CD4-positive, alpha-beta T cell treated with Interleukin-15 for 1 hour (primary cell): Measurements from ENCODE around the gene MLXIPL.
"Not testable (repeated sequence)": the region's sequence is repeated elsewhere in the genome, so short reads cannot be mapped to it uniquely, and the experiment has no call there.

Experiments
- DNase-seq: peaks from one replicate; pipeline ENCODE4 v3.0.0-alpha.2; 2020

The MLXIPL gene

DNA sequence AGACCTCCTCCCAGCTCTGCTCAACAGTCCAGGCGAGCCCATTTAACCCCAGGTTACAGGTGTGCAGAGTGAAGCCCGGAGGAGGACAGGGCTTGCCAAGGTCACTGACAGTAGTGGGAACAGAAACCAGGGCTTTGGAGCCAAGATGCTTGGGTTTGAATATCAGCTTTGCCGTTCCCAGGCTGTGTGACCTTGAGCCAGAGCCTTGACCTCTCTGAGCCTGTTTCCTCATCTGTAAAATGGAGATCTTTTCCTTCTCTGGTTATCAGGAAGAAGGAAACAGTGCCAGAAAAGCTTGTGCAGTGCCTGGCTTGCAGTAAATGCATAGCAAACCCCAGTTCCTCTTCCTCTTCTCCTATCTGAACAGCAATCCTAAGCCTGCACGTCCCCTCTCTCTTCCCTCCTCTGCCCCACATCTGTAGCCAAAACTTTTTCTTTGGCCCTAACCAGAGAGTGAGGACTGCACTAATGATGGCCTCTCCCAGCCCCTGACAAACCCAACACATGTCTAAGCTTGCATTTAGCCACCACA is 21.4 kb upstream of the MLXIPL start:
- no peak for DNase-seq

DNA sequence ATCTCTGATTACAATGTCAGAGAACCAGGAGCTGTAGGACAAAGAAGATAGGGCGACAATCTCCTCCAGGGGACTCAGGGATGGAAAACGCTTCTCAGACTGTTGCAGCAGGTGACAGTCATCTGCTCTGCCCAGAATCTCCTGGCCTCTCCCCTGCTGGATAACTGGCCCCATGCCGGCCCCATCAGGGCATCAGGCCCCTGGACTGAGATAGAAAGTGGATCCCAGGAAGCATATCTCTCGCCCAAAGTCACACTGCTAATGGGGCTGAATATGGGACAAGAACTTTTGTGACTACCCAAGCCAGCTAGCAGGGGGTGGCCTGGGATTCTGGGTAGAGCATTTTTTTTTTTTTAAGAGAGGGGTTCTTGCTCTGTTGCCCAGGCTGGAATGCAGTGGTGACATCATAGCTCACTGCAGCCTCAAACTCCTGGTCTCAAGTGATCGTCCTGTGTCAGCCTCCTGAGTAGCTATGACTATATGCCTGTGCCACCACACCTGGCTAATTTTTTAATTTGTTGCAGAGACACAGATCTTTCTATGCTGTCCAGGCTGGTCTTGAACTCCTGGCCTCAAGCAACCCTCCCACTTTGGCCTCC is 20.5 kb upstream of the MLXIPL start:
- DNase-seq, result no peak

DNA sequence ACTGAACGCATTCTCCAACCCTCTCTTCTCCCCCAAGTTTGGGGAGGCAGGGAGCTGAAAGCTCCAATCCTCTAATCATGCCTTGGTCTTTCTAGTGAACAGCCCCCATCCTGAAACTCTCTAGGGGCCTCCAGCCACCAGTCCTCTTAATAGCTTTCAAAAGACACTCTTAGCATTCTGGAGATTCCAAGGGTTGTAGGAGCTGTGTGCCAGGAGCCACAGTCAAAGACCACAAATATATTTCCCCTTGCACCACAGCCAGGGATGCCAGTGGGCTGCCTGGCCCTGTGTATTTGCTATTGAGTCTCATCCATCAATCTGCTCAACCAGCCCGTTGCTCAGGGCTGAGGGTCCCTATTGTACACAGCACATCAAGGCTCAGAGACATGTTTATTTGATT is 18.5 kb upstream of the MLXIPL start:
- DNase-seq, result no peak

DNA sequence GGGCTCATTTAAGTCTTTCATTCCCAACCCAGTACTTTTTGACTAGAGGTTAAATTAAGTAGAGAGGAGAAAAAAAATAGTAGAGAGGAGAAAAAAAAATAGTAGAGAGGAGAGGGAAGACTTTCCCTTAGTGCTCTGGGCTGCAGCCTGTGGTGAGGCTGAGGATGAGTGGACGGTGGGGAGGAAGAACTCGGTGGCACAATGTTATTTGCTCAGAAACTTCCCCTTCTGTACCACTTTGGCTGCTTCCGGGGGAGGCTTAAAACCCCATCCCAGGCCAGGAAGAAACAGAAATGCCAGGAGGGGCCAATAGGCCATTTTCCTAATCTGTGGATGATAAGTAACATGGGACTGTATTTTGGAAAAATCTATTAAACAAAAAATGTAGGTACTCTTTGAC is 14.6 kb upstream of the MLXIPL start:
- DNase-seq, result no peak

DNA sequence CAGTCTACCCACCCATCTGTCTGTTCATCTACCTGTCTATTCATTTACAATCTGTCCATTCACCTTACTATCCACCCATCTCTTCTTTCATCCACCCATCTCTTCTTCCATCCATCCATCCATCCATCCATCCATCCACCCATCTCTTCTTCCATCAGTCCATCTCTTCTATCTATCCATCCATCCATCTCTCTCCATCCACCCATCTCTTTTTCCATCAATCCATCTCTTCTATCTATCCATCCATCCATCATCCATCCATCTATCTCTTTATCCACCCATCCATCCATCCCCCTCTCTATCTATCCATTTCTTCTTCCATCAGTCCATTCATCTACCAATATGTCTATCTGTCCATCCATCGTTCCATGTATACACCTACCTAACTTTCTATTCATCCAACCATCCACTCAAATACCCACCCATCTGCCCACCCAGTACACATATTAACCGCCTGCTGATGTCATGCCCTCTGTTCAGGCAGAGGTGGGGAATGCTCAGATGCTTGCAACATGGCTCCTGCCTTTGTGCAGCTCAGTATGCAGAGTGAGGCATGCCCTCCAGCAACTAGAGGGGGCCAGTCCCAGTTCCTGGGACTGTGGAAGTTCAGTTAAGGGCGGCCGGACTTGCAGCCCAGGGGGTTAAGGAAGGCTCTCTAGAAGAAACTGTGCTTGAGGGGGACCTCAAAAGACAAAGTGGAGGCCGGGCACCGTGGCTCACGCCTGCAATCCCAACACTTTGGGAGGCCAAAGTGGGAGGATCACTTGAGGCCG is 11.3 kb upstream of the MLXIPL start:
- no peak for DNase-seq

DNA sequence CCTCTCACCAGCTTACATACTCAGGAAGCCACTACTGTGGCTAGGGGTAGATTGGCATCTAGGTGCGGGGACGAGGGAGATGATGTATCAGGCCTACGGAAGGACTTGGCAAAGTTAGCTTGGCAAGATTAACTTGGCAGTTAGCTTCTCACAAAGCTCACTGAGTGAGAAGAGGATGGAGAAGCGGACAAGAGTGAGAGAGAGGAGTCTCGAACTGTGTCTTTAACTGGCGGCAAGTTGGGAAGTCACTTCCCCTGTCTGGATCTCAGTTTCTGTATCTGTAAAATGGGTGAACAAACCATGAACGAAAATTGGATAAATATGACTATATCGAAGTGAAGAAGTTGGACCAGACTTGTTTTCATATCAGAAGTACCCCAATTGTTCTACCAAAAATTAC is 9.5 kb upstream of the MLXIPL start:
- DNase-seq, result no peak

DNA sequence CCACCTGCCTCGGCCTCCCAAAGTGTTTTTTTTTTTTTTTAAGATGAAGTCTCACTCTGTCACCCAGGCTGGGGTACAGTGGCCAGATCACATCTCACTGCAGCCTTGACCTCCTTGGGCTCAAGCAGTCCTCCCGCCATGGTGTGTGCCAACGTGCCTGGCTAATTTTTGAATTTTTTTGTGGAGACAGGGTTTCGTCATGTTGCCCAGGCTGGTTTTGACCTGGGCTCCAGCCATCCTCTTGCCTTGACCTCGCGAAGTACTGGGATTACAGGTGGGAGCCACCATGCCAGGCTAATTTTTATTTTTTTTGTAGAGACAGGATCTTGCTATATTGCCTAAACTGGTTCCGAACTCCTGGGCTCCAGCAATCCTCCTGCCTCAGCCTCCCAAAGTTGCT is 9.0 kb upstream of the MLXIPL start:
- no peak for DNase-seq

DNA sequence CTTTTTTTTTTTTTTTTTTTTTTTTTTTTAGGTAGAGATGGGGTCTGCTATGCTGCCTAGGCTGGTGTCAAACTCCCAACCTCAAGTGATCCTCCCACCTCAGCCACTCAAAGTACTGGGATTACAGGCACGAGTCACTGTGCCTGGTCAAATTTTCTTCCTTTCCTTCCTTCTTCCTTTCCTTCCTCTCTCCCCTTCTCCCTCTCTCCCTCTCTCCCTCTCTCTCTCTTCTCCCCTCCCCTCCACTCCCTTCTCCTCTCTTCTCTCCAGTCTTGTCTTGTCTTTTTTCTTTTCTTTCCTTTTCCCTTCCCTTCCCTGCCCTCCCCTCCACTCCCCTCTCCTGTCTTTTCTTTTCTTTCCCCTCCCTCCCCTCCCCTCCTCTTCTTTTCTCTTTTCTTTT is 7.2 kb upstream of the MLXIPL start:
- DNase-seq, result no peak

DNA sequence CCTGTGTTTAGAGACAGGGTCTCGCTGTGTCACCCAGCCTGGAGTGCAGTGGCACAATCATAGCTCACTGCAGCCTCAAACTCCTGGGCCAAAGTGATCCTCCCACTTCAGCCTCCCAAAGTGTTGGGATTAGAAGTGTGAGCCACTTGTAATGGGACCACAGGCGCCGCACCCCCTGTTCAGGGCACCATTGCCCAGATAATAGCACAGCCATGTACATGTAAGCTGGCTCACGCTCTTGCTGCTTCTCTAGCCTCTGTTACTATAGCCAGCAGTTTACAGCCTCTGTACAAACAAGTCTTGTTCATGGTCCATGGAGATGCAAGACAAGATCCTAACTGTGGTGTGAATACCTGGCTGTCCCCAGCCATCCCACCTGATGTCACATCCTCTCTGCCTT is 4.2 kb upstream of the MLXIPL start:
- DNase-seq, result no peak

DNA sequence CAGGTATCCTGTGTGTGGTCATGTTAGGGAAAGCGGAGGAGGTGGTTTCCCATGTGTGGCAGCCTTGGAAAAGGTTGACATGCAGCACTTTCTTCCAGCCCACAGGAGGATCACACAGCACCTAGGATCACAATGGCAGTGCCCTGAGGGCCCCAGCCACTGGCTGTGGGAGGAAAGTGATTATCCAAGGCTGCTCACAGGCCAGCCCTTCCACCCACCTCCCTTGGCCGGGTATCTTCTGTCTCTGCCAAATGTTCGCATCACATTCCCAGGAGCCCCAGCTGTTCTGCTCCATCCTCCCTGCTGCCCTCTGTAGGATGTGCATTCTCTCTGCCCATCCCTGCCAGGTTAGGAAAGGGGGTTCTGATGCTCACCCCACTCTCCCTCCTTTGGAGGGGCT is 2.5 kb upstream of the MLXIPL start:
- no peak for DNase-seq

DNA sequence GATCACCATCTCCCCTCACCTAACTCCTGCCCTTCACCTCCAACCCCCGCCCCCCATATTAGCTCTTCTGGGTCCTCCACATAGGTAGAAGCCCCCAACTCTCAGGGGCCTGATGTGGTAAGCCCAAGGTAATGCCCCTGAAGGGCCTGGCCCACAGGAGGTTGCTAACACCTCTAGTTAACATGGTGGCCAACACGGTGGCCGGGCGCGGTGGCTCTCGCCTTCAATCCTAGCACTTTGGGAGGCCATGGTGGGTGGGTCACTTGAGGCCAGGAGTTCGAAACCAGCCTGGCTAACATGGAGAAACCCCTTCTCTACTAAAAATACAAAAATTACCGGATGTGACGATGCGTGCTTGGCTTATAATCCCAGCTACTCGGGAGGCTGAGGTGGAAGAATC is 954 bp upstream of the MLXIPL start:
- no peak for DNase-seq

DNA sequence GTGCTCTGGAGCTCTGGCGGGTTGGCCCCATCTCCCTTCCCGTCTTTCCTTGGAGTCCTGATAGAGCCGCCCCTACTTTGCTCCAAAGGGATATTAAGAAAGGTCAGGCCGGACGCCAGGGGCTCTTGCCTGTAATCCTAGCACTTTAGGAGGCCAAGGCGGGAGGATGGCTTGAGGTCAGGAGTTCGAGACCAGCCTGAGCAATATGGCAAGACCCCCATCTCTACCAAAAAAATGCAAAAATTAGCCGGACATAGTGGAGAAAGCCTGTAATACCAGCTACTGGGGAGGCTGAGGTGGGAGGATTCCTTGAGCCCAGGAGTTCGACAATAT is 313 bp upstream of the MLXIPL start:
- no peak for DNase-seq

DNA sequence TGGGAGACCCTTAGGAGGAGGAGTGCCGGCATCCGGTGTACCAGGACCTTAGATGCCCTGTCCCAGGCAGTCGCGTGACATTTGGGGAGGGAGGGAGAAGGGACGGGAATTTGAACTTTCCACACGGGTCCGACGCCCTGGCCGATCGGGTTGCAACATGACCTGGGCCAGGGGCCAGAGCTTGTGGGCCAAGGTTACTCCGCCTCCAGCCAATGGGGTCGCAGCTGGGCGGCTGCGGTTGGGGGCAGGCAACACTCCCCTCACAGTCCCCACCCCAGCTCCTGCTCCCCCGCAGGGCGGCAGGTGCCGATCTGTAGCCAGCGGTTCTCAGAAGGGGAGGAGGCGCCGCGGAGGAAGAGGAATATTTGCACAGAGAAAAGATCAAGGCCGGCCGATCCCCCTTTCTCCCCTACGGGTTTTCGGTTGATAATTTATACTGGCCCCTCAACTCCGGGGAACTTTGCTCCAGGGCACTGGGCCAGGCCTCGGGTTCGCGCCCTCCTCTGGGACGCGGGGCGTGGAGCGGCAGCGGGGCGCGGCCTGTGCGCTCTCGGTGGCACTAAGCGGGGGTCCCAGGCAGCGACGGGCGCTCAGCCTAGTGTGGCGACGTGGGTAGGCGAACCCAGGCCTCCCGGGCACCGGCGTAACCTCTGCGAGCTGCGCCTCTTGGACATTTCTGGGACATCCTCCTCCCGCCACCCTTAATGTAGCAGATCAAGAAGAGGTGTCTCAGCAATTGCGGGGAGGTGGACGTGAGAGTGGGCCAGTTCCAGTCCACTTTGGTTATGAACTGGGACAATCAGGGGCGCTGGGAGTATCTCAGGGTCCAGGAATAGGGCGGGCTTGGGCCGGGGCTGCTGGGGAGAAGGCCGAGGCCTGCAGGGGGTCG is 1.2 kb downstream of the MLXIPL start:
- DNase-seq, result no peak

DNA sequence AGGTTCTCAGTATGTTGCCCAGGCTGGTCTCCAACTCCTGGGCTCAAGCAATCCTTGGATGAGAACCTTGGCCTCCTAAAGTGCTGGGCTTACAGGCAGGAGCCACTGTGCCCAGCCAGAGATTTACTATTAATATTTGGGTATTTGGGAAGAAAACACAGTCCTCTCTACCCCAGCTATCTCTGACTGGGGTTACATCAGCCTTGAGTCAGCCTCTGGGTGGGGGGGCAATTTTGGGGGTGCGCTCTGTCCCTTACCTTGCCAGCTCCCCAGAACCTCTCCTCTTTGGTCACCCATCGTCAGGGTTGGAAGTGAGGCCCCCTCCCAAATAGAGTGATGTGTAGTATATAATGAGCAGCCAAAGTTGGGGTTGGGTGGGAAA is 1.8 kb downstream of the MLXIPL start:
- no peak for DNase-seq

DNA sequence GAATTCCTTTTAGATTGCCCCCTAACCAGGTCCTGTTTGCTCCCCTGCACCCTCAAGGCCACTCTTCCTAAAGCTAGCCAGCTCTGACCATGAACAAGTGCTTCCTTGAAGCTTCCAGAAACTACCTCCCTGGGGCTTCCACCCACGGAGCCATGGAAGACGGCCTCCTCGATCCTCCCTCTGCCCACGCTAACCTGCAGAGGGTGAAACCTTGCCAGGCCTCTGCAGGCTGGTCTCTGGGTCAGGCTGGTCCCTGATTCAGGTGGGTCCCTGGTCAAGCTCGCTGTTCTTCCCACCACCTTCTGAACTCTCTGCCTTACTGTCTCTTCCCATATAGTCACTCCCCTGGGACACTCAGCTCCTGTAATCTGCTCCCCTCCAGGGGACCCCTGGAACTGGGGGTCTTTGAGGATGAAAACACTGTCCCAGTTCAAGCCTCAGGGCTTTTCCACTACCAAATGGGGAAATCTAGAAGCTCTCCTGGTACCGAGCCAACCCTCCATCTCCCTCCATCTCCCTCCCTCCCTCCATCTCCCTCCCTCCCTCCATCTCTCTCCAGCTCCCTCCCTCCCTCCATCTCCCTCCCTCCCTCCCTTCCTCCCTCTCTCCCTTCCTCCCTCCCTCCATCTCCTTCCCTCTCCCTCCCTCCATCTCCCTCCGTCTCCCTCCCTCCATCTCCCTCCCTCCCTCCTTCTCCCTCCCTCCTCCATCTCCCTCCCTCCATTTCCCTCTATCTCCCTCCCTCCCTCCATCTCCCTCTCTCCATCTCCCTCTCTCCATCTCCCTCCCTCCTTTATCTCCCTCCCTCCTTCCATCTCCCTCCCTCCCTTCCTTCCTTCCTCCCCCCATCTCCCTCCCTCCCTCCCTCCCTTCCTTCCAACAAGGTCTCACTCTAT is 2.9 kb downstream of the MLXIPL start:
- no peak for DNase-seq

DNA sequence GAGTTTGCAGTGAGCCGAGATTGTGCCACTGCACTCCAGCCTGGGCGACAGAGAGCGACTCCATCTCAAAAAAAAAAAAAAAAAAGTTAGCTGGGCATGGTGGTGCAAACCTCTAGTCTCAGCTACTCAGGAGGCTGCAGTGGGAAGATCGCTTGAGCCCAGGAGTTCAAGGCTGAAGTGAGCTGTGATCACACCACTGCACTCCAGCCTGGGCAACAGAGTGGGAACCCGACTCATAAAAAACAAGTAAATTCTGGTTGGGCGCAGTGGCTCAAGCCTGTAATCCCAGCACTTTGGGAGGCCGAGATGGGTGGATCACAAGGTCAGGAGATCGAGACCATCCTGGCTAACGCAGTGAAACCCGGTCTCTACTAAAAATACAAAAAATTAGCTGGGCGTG is 4.9 kb downstream of the MLXIPL start:
- DNase-seq, result not testable (repeated sequence)

DNA sequence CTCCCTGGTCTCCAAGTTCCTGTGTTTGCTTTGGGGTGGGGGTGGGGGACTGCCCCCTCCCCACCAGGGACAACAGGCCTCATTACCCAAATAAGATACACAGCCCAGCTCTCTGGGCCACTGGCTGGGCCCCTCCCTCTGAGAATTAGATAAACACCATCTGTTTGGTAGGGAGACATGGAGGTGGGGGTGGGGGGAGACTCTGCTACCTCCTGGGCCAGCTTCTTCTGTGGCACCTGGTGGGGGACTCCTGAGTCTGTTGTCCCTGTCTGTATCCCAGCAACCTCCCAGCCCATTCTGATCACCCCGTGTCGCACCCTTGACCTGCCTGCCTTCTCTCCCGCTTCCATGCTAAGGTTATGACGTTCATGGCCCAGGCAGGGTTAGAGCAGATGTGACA is 5.8 kb downstream of the MLXIPL start:
- DNase-seq, result no peak

DNA sequence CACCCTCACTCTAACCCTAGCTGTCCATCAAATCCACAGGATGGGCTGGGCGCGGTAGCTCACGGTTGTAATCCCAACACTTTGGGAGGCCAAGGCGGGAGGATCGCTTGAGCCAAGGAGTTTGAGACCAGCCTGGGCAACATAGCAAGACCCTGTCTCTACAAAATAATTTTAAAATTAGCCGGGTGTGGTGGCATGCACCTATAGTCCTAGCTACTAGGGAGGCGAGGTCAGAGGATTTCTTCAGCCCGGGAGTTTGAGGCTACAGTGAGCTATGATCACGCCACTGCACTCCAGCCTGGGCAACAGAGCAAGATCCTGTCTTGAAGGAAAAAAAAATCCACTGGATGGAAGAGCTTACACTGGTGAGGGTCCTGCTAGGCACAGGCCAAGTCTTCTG is 6.8 kb downstream of the MLXIPL start:
- DNase-seq, result not testable (repeated sequence)

DNA sequence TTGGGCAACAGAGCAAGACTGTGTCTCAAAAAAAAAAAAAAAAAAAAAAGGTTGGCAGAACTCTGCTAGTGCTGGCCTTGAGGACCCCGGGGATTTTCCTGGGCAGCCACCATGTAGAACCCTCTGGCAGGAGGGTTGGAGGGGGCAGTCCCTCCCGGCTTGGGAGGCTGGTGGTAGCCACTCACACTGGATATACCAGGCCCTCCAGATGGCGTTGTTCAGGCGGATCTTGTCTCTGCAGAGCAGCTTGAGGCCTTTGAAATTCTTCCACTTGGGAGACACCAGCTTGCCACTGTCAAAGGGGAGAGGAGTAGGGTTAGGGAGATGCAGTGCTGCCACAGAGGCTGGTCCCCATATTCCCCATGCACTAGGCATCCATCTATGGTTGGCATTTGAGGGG is 8.4 kb downstream of the MLXIPL start:
- no peak for DNase-seq

DNA sequence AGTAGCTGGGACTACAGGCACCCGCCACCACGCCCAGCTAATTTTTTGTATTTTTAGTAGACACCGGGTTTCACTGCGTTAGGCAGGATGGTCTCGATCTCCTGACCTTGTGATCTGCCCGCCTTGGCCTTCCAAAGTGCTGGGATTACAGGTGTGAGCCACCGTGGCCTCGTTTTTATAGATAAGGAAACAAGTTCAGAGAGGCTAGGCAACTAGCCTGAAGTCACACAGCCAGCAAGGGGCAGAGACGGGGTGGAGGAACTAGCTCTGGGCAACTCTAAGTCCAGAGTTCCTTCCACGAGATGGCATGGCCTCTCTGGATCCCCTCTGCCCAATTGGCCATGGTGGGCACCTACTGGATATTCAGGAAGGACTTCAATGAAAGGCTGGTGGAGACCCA is 9.4 kb downstream of the MLXIPL start:
- DNase-seq, result not testable (repeated sequence)

DNA sequence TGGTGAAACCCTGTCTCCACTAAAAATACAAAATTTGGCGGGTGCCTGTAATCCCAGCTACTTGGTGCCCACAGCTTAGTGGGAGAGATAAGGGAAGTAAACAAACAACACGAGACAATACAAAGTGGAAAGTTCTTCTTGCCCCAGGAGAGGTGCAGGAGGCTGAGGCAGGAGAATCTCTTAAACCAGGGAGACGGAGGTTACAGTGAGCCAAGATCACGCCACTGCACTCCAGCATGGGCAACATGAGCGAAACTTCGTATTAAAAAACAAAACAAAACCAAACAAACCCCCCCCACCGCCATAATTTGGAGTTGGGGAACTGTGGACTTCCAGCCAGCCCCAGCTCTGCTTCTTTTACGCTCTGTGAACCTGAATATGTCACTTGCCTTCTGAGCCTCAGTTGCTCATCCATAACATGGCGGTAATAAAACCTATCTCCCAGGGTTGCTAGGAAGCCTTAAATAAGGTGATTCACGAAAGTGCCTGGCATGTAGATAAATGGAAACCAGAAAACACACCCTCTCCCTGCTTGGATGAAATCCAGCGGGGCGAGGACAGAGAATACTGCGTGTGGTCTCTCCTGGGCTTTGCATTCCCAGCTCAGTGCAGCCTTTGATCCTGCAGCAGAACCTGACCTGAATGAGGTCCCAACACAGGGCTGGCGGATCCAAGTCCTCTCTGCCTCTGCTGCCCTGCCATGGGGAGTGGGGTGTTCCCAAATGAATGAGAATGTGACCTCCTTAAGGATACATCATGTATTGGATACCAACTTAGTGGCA is 10.2 kb downstream of the MLXIPL start:
- no peak for DNase-seq
